GM19099 (cell line): ENCODE data around the gene PIP5K1C.

Experiments used
- POLR2A ChIP-seq: IDR thresholded peaks from 3 replicates; pipeline ENCODE4 v1.6.1; 2011; ENCODE audit warnings: low read depth; ENCODE audit not compliant: insufficient read length; ENCODE audit errors: extremely low read depth

Gene PIP5K1C

GRCh38 chr19:3699741-3700241, 477 bp downstream of the PIP5K1C start:
- no peak for TF ChIP-seq POLR2A

GRCh38 chr19:3698974-3699740, 1.1 kb downstream of the PIP5K1C start:
- no peak for TF ChIP-seq POLR2A

DNA sequence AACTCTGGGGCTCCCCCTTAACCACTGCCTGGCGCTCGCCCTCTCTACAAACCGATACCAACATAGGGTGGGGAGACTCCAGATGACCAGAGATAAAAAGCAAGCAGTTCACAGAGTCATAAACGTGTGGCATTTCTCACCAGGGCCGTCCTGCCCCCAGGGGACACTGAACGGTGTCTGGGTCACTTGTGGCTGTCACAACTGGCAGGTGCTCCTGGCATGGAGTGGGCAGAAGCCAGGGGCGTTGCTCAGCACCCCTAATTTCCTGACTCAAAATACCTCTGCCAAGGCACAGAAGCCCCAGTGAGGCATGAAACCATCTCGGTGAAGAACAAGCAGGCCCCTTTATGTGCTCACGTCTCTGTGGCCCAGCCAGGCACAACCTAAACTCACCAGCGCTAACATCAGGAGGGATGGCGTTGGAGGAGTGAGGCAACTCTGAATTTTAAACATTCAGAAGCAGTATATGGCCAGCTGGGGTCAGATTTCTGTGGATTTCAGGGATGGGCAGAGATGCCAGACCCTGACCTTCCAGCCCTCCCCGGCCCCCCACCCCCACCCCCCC, 1.8 kb downstream of the PIP5K1C start:
- no peak for TF ChIP-seq POLR2A

DNA sequence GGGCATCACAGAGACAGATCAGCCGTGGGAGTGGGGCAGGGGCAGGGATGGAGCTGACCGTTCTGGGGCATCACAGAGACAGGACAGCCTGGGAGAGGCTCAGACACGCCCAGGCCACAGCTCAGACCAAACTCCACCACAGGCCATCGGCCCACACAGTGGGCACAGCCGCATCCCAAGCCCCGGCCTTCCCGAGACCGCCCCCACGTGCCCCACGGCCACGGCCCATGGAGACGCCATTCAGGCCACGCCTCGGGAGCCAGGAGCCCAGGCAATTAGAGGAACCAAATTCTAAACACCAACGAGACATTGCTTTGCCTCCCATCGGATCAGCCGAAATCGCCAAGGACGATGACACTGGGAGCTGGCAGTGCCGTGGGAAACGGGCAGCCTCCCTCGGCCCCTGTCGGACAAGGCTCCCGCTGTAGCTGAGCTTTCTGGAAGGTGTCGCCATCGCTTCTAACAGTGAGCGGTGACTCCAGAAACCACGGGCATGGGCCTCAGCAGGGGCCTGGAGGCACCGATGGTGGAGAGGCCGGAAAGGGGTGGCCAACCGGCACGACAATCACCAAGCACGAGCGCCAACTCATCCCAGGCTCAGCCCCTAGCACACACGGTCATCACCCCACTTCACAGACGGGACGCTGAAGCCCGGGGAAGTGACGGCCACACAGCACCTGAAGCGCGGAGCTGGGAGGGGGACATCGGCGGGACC, 2.4 kb downstream of the PIP5K1C start:
- TF ChIP-seq POLR2A: no peak

DNA sequence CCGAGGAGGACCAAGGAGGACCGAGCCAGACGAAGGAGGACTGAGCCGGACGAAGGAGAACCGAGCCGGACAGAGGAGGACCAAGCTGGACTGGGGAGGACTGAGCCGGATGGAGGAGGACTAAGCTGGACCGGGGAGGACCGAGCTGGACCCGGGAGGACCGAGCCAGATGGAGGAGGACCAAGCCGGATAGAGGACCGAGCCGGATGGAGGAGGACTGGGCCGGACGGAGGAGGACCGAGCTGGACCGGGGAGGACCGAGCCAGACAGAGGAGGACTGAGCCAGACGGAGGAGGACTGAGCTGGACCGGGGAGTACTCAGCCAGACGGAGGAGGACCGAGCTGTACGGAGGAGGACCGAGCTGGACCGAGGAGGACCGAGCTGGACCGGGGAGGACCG, 3.2 kb downstream of the PIP5K1C start:
- no peak for TF ChIP-seq POLR2A

DNA sequence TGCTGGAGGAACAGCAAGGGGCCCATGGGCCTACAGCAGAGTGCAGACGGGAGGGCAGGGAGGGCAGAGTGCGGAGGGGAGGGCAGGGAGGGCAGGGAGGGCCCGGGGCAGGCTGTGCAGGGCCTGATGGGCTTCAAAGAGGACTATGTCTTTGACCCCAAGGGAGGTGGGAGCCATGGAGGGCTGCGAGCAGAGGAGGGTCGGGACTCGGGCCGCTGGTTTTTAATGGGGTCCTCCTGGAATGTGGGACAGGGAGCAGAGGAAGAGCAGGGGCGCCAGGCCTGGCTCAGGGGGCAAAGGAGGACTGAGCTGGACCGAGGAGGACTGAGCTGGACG, 3.6 kb downstream of the PIP5K1C start:
- no peak for TF ChIP-seq POLR2A

DNA sequence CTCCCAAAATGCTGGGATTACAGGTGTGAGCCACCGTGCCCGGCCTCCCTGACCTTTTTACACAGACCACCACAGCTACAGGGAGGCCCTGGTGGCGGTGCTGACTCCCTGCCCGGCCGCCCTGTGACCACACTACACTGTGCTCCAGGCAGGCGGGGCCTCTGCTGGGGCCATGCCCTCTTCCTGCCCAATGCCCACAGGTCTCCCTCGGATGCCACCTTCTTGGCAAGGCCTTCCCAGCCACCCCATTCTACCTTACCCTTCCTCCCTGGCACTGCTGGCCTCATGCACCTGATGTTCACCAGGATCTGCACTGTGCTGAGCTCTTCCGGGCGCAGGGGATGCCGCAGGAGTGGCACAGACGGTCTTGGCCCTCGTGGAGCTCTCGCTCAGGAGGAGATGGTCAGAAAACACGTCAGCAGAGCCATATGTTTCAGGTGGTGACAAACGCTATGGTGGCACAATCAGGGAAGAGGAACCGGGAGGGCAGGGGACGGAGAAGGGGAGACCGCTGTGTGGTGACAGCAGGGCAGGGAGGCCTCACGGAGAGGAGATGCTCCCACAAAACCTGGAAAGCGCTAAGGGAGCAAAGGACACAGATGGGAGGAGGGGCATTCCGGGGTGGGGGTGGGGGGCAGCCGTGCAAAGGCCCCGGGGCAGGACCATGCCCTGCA, 4.1 kb downstream of the PIP5K1C start:
- TF ChIP-seq POLR2A: no peak

DNA sequence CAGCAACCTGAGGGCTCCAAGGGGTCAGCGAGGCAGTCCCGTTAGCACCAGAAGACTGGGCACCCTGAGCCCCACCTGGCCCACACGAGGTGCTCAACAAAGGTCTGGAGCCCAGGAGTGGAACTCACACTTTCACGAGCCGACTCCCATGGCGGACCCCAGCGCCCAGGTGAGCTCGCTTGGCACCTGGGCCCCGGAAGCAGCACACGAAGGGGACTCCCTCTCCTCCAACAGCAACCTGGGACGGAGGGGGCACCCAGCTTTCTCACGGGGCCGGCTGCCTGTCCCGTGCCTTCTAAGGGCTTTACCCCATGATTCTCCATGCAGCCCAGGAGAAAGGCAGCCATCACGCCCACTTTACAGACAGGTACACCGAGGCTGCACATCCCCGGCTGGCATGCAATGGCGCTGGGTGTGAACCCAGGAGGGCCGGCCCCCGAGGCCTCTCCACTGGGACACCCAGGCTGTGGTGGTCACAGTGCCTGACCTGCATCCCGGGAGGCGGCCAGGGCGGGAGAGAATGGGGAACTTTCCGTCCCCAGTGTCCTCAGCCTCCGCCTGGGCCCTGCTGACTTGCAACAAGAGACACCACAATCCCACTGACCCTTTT, 5.0 kb downstream of the PIP5K1C start:
- TF ChIP-seq POLR2A: no peak

GRCh38 chr19:3694361-3695123, 5.7 kb downstream of the PIP5K1C start:
- TF ChIP-seq POLR2A: no peak

DNA sequence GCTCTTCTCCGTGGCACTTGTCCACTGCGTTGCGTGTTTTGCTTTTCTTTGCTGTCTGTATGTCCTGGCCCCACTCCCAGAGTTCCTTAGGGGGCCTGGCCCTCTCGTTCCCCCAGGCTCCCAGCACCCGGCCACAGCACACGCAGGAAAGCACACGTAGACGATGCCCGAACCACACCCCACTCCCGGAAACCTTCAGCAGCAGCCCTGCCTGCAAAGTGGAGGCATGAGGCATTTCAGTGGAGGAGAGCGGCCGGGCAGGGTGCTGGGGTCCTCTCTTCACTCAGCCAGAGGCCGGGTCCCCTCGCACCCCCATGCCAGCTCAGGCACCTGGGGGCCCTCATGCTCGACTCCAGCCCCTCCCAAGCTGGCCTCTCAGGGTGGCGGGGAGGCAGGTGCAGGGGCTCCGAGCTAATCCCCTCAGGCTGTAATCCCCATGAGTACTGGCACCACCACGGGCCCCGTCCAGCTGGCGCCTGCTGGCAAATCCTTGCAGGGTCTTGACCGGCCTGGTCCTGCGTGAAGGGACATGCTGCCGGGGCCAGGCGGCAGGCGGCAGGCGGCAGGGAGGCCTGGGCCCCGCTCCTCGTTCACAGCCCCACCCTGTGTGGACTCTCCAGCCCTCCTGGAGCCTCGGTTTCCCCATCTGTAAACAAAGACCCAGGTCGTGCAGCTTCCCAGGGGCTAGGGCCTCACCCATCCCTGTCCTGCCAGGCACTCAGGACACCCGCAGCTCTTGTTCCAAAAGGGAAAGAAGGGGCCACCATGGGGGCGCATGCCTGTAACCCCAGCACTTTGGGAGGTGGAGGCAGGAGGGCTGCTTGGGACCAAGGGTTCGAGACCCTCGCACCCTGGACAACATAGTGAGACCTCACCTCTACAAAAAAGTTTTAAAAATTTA, 7.0 kb downstream of the PIP5K1C start:
- no peak for TF ChIP-seq POLR2A

DNA sequence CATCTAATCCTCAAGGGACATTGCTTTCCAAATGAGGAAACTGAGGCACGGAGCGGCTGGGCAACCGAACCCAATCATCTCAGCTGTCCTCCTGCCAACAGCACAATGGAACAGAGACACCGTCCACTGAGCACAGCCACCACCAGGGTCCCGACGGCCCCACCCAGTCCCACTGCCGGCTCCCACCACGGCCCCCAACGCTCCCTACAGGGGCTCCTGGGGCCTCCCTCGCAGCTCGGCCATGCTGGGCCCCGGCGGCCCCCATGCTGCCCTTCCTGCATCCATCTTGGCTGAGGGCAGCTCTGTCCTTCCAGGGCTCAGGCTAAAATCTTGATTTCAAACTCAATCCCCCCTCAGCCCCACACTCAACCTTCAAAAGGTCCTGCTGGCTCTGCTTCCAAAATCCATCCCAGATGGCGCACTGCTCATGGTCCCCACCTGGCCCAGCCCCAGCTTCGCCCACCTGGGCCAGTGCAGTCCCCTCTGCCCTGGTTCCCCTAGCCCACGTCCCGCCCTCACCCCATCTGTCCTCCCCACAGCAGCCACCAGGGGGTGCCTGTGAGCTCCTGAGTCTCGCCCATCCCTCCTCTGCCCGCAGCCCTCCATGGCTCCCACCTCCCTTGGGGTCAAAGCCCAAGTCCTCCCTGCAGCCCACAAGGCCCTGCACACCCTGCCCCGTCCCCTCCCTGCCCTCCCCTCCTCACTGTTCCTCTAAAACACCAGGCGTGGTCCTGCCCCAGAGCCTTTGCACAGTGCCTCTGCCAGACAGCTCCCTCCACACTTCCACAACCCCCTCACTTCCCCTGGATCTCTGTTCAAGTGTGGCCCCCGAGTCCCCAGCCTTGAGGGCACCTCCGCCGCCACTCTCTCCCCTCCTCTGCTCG, 7.9 kb downstream of the PIP5K1C start:
- no peak for TF ChIP-seq POLR2A

DNA sequence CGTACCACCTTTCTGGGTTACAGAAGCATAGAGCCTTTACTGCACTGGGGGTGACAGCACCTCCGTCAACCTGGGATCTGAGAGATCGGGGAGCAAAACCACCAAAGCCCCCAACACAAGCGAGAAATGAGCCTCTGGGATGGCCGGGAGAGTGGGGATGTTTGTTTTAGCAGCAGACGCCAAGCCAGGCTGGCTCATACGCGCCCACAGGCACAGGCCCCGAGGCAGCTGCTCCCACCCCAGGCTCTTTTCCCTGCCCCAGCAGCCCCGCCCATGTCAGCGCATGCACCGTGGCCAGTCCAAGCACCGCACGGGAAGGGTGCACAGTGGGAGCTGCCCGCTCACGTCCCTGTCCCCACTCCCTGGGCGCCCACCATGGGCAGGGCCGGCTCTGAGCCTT, 8.5 kb downstream of the PIP5K1C start:
- no peak for TF ChIP-seq POLR2A
